Epithelial cell of proximal tubule (primary cell): ENCODE measurements around the gene RNU1-2. TPM values are rescaled to one million over a fixed set of nuclear protein-coding genes. Genes with fewer than 3 reads are reported as not detected.
"Not testable (repeated sequence)": the region's sequence is repeated elsewhere in the genome, so short reads cannot be mapped to it uniquely, and the experiment has no call there.

Experiments used
- DNase-seq: peaks from one replicate; pipeline ENCODE4 v3.0.0-alpha.2; 2011; ENCODE audit warnings: low read depth
- H3K4me3 ChIP-seq: 2 replicates; pipeline ENCODE4 v1.5.1; 2011; ENCODE audit warnings: low read depth, mild to moderate bottlenecking, low read length
- total RNA-seq: library from RNA; depleted of rRNA; stranded (reverse); fragments of >200 nt; gene quantifications from 2 replicates; pipeline ENCODE4 v1.2.3, GENCODE V29; 2015
- TF ChIP-seq, protein P1 (sequence below): conservative IDR thresholded peaks from 2 replicates; pipeline ENCODE4 v1.5.1; 2012; ENCODE audit warnings: low read depth, mild to moderate bottlenecking, low read length

The RNU1-2 gene
- total RNA-seq, 1 donor from 2014 or later: under 0.01 TPM

- no peak for DNase-seq
- no peak overlapping the region for H3K4me3 ChIP-seq
- TF ChIP-seq, protein P1, sequence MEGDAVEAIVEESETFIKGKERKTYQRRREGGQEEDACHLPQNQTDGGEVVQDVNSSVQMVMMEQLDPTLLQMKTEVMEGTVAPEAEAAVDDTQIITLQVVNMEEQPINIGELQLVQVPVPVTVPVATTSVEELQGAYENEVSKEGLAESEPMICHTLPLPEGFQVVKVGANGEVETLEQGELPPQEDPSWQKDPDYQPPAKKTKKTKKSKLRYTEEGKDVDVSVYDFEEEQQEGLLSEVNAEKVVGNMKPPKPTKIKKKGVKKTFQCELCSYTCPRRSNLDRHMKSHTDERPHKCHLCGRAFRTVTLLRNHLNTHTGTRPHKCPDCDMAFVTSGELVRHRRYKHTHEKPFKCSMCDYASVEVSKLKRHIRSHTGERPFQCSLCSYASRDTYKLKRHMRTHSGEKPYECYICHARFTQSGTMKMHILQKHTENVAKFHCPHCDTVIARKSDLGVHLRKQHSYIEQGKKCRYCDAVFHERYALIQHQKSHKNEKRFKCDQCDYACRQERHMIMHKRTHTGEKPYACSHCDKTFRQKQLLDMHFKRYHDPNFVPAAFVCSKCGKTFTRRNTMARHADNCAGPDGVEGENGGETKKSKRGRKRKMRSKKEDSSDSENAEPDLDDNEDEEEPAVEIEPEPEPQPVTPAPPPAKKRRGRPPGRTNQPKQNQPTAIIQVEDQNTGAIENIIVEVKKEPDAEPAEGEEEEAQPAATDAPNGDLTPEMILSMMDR: no peak
Observed at GRCh38 chr1:16882986-16883385, 12.8 kb upstream of the RNU1-2 start.

GRCh38 chr1:16884487-16884886, 11.3 kb upstream of the RNU1-2 start:
- not testable (repeated sequence) for H3K4me3 ChIP-seq, DNase-seq

GRCh38 chr1:16886860-16887605, 8.7 kb upstream of the RNU1-2 start:
- no peak overlapping the region for H3K4me3 ChIP-seq
- DNase-seq: no peak
- TF ChIP-seq, protein P1: no peak

DNA sequence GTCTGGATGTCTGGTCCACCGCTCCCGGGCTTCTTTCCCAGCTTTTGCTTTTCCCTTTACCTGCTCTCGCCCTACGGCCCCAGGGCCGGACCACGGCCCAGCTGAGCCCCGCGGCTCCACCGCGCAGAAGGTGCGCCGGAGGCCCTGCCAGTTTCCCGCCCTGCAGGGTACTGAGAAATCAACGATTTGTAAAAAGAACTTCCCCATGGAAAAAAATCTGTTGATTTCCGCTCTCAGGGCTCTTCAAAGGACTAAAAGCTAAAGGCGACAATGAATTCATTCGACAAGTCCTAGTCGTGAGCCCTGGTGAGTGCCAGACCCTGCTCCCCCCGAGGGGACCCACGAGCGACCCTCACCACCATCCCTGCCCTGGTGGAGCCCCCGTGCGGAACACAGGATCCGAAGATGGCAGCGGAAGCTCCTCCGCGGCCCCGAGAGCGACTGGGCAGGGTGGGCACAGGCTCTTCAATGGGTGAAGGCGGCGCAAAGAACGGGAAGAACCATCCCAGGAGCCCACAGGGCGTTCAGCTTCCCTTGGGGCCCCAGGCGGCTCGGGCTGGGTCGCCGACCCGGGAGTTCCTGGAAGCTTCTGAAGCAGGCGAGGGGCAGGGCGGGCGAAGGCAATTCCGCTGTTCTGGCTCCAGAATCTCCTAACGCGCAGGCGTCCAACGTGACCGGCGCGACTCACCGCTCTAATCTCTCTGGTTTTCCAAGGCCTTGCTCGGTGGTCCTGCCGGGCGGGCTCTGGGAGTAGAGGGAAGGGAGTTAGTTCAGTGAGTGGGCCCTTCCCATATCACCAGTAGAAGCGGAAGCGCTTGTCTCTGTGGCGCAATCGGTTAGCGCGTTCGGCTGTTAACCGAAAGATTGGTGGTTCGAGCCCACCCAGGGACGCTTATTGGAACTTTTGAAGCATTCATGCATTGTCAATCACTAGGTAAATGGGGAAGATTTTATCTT, 6.6 kb upstream of the RNU1-2 start:
- TF ChIP-seq, protein P1: peak; percentile 37
- H3K4me3 ChIP-seq: peak overlapping the region; percentile 68
- DNase-seq: no peak

GRCh38 chr1:16890539-16891021, 5.2 kb upstream of the RNU1-2 start:
- DNase-seq, H3K4me3 ChIP-seq: not testable (repeated sequence)

DNA sequence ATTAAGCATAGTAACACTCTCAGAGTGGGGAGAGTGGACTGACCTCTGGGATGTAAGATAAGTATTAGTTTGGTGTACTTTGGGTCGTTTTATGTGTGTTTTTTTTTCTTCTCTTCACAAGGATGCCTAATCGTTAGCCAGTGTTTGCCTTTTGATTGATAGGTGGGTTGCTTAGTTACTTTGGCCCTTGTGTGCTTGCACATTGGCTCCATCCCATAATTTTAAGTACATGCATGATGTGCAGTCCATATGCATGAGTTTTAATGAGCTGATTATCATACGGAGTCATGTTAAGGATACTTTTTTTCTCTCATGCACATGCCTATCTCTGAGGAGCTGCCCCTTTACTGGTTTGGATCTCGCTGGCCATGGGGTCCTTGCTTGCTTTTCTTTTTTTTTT, 4.7 kb upstream of the RNU1-2 start:
- H3K4me3 ChIP-seq, DNase-seq: not testable (repeated sequence)

DNA sequence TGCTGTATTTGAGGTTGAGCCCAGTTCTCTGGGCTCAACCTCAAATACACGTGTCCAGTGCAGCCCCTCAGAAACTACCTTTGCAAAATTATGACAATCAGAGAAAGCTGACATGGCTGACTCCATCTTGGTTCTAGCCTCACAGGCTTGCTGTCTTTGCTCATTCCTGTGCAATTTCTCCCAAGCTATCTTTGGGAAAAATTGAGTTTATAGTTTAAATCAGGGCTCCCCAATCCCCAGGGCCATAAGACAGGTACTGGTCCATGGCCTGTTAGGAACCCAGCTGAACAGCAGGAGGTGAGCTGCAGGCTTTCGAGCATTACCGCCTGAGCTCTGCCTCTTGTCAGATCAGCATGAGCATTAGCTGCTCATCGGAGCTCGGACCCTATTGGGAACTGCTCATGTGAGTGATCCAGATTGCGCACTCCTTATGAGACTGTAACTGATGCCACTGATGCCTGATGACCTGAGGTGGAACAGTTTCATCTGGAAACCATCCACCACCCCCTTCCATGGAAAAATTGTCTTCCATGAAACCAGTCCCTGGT, 2.7 kb upstream of the RNU1-2 start:
- DNase-seq, H3K4me3 ChIP-seq: not testable (repeated sequence)

DNA sequence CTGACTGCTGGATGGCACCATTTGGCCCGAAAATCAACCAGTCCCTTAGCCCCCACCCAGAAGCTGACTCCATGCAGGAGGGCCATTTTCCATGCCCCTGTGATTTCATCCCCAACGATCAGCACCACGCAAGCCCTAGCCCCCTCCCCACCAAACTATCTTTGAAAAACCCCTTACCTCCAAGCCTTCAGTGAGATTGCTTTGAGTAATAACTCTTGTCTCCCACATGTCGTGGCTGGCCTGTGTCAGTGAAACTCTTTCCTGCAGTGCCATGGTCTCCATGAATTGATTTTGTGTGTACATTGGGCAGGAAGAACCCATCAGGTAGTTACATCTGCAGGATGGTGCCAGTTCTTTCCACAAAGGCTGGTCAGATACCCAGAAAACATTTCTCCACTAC, 2.0 kb upstream of the RNU1-2 start:
- not testable (repeated sequence) for DNase-seq

GRCh38 chr1:16894338-16894737, 1.4 kb upstream of the RNU1-2 start:
- DNase-seq, H3K4me3 ChIP-seq: not testable (repeated sequence)

More for the DNA sequence above, 2.0 kb upstream of the RNU1-2 start:
- not testable (repeated sequence) for H3K4me3 ChIP-seq

GRCh38 chr1:16895233-16895597, 565 bp upstream of the RNU1-2 start:
- not testable (repeated sequence) for DNase-seq
- H3K4me3 ChIP-seq: peak overlapping the region; percentile 49

- peak overlapping the region; percentile 35 for H3K4me3 ChIP-seq
- not testable (repeated sequence) for DNase-seq
Observed at GRCh38 chr1:16896316-16897055, 706 bp downstream of the RNU1-2 start.

- DNase-seq, H3K4me3 ChIP-seq: not testable (repeated sequence)
Observed at GRCh38 chr1:16897653-16898052, 1.9 kb downstream of the RNU1-2 start.

DNA sequence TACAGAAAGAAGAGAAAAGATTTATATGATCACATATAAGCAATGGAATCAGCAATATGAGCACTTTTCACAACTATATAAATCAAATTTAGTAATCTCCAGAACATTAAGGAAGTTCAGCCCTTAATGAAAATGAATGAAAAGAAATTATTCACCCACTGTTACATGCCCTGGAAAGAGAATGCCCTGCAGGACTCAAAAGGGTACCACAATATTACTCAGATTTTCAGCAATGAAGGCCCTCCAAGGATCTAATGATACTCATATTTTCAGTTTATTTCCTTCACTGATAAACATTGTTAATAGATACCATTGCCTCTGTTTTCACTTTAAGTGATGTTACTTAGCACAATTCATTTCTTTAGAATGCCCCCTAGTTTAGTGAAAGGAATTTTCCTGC, 2.5 kb downstream of the RNU1-2 start:
- H3K4me3 ChIP-seq, DNase-seq: not testable (repeated sequence)

GRCh38 chr1:16899020-16899419, 3.2 kb downstream of the RNU1-2 start:
- not testable (repeated sequence) for DNase-seq, H3K4me3 ChIP-seq
